ENCODE results near the gene KIF21A. TPM values are rescaled to one million over a fixed set of nuclear protein-coding genes. Genes with fewer than 3 reads are reported as not detected.

Gene KIF21A
- total RNA-seq, 1 donor from 2014 or later = 14.5 TPM

DNA sequence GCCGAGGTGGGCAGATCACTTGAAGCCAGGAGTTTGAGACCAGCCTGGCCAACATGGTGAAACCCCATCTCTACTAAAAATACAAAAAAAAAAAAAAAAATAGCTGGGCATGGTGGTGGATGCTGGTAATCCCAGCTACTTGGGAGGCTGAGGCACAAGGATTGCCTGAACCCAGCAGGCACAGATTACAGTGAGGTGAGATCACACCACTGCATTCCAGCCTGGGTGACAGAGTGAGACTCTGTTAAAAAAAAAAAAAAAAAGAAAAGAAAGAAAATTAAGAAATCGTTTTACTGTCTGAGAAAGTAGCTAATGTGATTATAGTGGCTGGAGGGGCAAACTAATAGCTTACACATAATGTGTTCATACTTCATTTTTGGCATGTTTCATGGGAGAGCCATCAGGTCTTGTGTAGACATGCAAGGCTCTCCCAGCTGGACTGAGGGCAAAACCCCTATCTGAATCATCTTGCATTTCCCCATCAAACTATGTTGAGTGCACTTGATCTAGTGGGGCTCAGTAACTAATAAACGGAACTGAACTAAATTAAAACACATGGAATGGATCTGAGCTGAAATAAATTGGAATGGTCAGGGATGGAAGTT lies 16.2 kb downstream of the KIF21A start:
- TF ChIP-seq, protein P1, sequence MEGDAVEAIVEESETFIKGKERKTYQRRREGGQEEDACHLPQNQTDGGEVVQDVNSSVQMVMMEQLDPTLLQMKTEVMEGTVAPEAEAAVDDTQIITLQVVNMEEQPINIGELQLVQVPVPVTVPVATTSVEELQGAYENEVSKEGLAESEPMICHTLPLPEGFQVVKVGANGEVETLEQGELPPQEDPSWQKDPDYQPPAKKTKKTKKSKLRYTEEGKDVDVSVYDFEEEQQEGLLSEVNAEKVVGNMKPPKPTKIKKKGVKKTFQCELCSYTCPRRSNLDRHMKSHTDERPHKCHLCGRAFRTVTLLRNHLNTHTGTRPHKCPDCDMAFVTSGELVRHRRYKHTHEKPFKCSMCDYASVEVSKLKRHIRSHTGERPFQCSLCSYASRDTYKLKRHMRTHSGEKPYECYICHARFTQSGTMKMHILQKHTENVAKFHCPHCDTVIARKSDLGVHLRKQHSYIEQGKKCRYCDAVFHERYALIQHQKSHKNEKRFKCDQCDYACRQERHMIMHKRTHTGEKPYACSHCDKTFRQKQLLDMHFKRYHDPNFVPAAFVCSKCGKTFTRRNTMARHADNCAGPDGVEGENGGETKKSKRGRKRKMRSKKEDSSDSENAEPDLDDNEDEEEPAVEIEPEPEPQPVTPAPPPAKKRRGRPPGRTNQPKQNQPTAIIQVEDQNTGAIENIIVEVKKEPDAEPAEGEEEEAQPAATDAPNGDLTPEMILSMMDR (conservative IDR thresholded peaks at IDR 0.05; ENCODE audit: low read depth, low read length) = no peak
- DNase-seq (ENCODE audit: low read depth) = peak; percentile 53
- no peak overlapping the region for H3K4me3 ChIP-seq (ENCODE audit: low read depth, low read length)

DNA sequence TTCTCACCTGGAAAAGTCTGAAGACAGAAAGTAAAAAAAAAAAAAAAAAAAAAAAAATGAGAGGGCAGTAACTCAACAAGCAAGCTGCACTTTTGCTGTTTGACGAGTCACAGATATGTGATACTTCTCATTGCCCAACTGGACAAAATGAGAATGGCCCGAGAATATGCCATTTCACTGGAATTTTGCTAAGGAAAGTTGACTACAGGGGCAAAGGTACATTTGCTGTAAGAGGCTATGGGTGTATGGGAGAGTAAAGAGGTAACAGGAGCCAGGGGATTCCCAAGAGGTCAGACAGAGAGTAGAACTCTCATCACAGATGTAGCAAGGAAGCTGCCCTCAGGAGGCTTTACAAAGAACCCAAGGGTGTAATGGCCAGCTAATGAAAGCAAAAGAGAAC lies 22.9 kb downstream of the KIF21A start:
- TF ChIP-seq, protein P1 (conservative IDR thresholded peaks at IDR 0.05; ENCODE audit: low read depth, low read length) = no peak
- DNase-seq (ENCODE audit: low read depth) = peak; percentile 32
- no peak overlapping the region for H3K4me3 ChIP-seq (ENCODE audit: low read depth, low read length)

GRCh38 chr12:39419471-39419870 lies 23.4 kb downstream of the KIF21A start:
- TF ChIP-seq, protein P1 (conservative IDR thresholded peaks at IDR 0.05; ENCODE audit: low read depth, low read length) = no peak
- DNase-seq (ENCODE audit: low read depth) = no peak
- H3K4me3 ChIP-seq (ENCODE audit: low read depth, low read length) = no peak overlapping the region

- DNase-seq (ENCODE audit: low read depth) = peak; percentile 66
- H3K4me3 ChIP-seq (ENCODE audit: low read depth, low read length) = no peak overlapping the region
- TF ChIP-seq, protein P1 (conservative IDR thresholded peaks at IDR 0.05; ENCODE audit: low read depth, low read length) = no peak
Observed at GRCh38 chr12:39417916-39418315, 25.0 kb downstream of the KIF21A start.

- H3K4me3 ChIP-seq (ENCODE audit: low read depth, low read length) = no peak overlapping the region
- DNase-seq (ENCODE audit: low read depth) = no peak
- TF ChIP-seq, protein P1 (conservative IDR thresholded peaks at IDR 0.05; ENCODE audit: low read depth, low read length) = no peak
Observed at GRCh38 chr12:39413836-39414771, 28.8 kb downstream of the KIF21A start.

DNA sequence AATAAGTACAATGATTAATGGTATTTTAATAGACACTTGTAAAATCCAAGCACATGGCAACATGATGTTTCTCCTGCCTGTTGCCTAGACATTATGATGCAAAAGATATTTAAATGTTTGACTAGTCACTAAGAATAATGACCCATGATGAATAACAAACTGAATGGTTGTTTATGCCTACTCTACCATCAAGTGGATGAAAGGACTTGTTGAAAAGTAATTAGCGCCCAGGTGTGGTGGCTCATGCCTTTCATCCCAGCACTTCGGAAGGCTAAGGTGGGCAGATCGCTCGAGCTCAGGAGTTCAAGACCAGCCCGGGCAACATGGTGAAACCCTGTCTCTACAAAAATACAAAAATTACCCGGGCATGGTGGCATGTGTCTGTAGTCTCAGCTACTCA lies 30.7 kb downstream of the KIF21A start:
- DNase-seq (ENCODE audit: low read depth) = no peak
- H3K4me3 ChIP-seq (ENCODE audit: low read depth, low read length) = no peak overlapping the region

More for the DNA sequence above, 30.7 kb downstream of the KIF21A start:
- TF ChIP-seq, protein P1 (conservative IDR thresholded peaks at IDR 0.05; ENCODE audit: low read depth, low read length) = no peak

Data from epithelial cell of proximal tubule (primary cell).